Fibroblast of lung (primary cell): ENCODE measurements around the gene SLC28A3.

ENCODE experiments used
- CTCF ChIP-seq, 2 donors: IDR thresholded peaks in 1 of 2; conservative IDR thresholded peaks in 1 of 2; 1 replicate in 1 of 2; 2 replicates in 1 of 2; pipeline ENCODE4 v1.5.1; 2011 to 2012; ENCODE audit warnings: low read length in 2 of 2, control low read depth in 1 of 2, inconsistent platforms in 1 of 2, low read depth in 1 of 2, mild to moderate bottlenecking in 1 of 2
- EZH2 ChIP-seq: IDR thresholded peaks from 2 replicates; pipeline ENCODE4 v1.5.1; 2012; ENCODE audit warnings: low read length, control low read depth, mild to moderate bottlenecking; ENCODE audit errors: missing control alignments

GRCh38 chr9:84324811-84325210, 15.7 kb downstream of the SLC28A3 start:
- TF ChIP-seq CTCF (conservative IDR thresholded peaks at IDR 0.05 in 1 of 2, IDR thresholded peaks at IDR 0.05 in 1 of 2; ENCODE audit: low read depth in 1 of 2, low read length in 2 of 2) = no peak
- no peak for TF ChIP-seq EZH2
